Activated CD8-positive, alpha-beta T cell treated with anti-CD3 and anti-CD28 coated beads for 36 hours (primary cell): ENCODE data around the gene HTRA3. TPM values are rescaled to one million over a fixed set of nuclear protein-coding genes. Genes with fewer than 3 reads are reported as not detected.

Experiments
- ATAC-seq: fragments of 200-7000 bp; cut with Tn5 transposase; one replicate; pipeline ENCODE4 v1.10.0; 2021; ENCODE audit warnings: mild to moderate bottlenecking, moderate library complexity
- CTCF ChIA-PET: fragments of 350-600 bp; sonication (Branson Sonifier 250); formaldehyde crosslinking; loops from one replicate; lab custom pipeline; 2021; ENCODE audit warnings: antibody characterized with exemption; lab: Charles Lee
- POLR2A ChIA-PET: fragments of 350-600 bp; sonication (Branson Sonifier 250); formaldehyde crosslinking; loops from one replicate; lab custom pipeline; 2021; ENCODE audit warnings: antibody characterized with exemption; lab: Charles Lee
- DNase-seq: peaks from one replicate; pipeline ENCODE4 v3.0.0-alpha.2; 2020
- H3K27ac Mint-ChIP-seq: one replicate; pipeline ENCODE4 v1.8.0; 2021; ENCODE audit warnings: mild to moderate bottlenecking, mixed read lengths
- H3K27me3 Mint-ChIP-seq: one replicate; pipeline ENCODE4 v1.8.0; 2021; ENCODE audit warnings: mixed read lengths
- H3K36me3 Mint-ChIP-seq: one replicate; pipeline ENCODE4 v1.8.0; 2021; ENCODE audit warnings: low read depth, mixed read lengths
- H3K4me1 Mint-ChIP-seq: one replicate; pipeline ENCODE4 v1.8.0; 2021; ENCODE audit warnings: low read depth, mixed read lengths
- H3K4me3 Mint-ChIP-seq: one replicate; pipeline ENCODE4 v1.8.0; 2021; ENCODE audit warnings: mild to moderate bottlenecking, moderate library complexity, mixed read lengths
- H3K9me3 Mint-ChIP-seq: one replicate; pipeline ENCODE4 v1.8.0; 2021; ENCODE audit warnings: mixed read lengths
- intact Hi-C: fragments of 100-400 bp; cut with micrococcal nuclease; formaldehyde crosslinking; loops from one replicate; pipeline ENCODE4 v1.10.0; 2022
- total RNA-seq, 2 experiments: library from RNA; stranded (reverse); gene quantifications; one replicate each; pipeline ENCODE4 v1.2.3, GENCODE V29; 2021
- TF ChIP-seq, protein P1 (sequence below): fragments of 200-600 bp; IDR thresholded peaks from one replicate; pipeline ENCODE4 v1.8.0; 2022; ENCODE audit warnings: antibody characterized with exemption, mild to moderate bottlenecking

The HTRA3 gene
- total RNA-seq, 2 experiments from 2014 or later, result 0.11 TPM; not detected in 1

DNA sequence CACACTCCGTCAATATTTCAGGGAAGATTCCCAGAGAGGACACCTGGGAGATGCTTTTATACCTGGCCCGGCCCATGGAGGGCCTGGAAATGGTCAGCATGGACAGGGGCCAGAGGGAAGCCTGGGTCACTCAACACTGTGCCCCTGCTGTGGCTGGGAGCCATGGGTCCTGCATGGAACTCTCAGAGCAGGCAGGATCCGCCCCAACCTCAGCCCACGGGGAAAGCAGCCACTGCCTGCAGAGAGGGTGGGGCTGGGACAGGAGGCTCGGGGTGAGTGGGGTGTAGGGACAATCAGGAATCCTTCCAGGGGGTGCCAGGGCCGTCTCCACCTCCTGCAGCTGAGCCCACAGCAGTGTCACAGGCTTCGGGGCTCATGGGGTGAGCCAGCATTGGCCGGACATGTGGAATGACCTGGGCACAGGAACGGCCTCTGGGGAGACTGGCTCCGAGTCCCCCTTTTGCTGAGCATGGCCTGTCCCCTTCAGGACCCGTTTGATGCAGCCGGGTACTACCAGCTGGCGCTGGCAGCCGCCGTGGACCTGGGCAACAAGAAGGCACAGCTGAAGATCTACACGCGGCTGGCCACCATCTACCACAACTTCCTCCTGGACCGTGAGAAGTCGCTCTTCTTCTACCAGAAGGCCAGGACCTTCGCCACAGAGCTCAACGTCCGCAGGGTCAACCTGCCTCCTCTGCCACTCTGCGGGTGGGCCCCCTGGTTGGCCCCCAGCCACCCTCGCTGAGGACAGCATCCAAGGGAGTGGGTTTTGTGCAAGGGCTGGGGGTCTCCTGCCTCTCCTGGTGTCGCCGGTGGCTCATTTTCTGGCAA, 29.1 kb upstream of the HTRA3 start:
- ATAC-seq, result no peak
- intact Hi-C loops, result loop anchor here (5.0 kb wide), 1 partner anchor 162 kb away; no protein-coding TSS in a partner anchor
- peaks cover 2% of the 10 kb centered on the region for H3K36me3 Mint-ChIP-seq

DNA sequence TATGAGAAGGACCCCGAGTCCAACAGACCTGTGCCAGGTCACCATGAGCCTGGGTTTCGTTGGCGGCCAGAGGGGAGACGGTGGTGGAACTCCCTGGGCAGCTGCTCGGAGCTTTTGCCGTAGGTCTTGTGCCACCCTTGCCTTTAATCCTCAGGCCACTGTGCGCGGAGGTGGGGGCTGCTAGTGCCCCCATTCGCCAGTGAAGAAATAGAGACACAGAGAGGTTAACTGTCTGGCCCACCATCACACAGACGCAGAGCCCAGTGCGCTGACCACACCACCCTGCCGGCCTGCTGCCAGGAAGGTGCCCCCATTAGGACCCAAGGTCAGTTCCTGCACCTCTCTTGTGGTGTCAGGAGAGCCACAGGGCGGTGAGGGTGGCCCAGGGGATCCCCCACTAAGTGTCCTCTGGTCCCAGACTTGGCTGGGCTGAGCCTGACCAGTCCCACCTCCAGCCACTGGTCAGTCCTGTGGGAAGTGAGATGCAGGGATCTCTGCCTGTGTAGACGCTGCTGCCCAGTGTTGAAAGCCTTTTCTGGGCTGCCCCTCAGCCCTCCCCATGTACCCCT, 28.3 kb upstream of the HTRA3 start:
- Mint-ChIP-seq H3K27me3 (no peaks in the 10 kb centered on the region), H3K4me3 (no peak overlapping the region), H3K27ac (no peak overlapping the region), H3K4me1 (peaks cover 7% of the 10 kb centered on the region), H3K9me3 (no peaks in the 10 kb centered on the region), H3K36me3 (peaks cover 2% of the 10 kb centered on the region)
- no peak for ATAC-seq
- DNase-seq, result no peak
- TF ChIP-seq, protein P1, sequence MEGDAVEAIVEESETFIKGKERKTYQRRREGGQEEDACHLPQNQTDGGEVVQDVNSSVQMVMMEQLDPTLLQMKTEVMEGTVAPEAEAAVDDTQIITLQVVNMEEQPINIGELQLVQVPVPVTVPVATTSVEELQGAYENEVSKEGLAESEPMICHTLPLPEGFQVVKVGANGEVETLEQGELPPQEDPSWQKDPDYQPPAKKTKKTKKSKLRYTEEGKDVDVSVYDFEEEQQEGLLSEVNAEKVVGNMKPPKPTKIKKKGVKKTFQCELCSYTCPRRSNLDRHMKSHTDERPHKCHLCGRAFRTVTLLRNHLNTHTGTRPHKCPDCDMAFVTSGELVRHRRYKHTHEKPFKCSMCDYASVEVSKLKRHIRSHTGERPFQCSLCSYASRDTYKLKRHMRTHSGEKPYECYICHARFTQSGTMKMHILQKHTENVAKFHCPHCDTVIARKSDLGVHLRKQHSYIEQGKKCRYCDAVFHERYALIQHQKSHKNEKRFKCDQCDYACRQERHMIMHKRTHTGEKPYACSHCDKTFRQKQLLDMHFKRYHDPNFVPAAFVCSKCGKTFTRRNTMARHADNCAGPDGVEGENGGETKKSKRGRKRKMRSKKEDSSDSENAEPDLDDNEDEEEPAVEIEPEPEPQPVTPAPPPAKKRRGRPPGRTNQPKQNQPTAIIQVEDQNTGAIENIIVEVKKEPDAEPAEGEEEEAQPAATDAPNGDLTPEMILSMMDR, result no peak
- ChIA-PET POLR2A (interaction anchor here (1.0 kb wide), 1 partner anchor 156 kb away, joined by 3 read pairs; no protein-coding TSS in a partner anchor), CTCF (interaction anchor here (0.6 to 2.0 kb wide), 15 partner anchors 9 to 228 kb away, joined by 3 to 22 read pairs (median 3); partner anchors contain the start of gene SH3TC1)
- intact Hi-C loops, result loop anchor here (5.0 kb wide), 1 partner anchor 161 kb away; no protein-coding TSS in a partner anchor

More for the DNA sequence above, 29.1 kb upstream of the HTRA3 start:
- H3K4me1 Mint-ChIP-seq, result peaks cover 7% of the 10 kb centered on the region
- H3K9me3 Mint-ChIP-seq, result no peaks in the 10 kb centered on the region
- DNase-seq, result no peak
- ChIA-PET CTCF (interaction anchor here (0.6 to 1.2 kb wide), 5 partner anchors 23 to 229 kb away, joined by 3 read pairs; partner anchors contain the start of gene SH3TC1), POLR2A (no interaction called here)
- H3K27ac Mint-ChIP-seq, result no peak overlapping the region
- no peaks in the 10 kb centered on the region for H3K27me3 Mint-ChIP-seq
- no peak overlapping the region for H3K4me3 Mint-ChIP-seq
- TF ChIP-seq, protein P1, result no peak

DNA sequence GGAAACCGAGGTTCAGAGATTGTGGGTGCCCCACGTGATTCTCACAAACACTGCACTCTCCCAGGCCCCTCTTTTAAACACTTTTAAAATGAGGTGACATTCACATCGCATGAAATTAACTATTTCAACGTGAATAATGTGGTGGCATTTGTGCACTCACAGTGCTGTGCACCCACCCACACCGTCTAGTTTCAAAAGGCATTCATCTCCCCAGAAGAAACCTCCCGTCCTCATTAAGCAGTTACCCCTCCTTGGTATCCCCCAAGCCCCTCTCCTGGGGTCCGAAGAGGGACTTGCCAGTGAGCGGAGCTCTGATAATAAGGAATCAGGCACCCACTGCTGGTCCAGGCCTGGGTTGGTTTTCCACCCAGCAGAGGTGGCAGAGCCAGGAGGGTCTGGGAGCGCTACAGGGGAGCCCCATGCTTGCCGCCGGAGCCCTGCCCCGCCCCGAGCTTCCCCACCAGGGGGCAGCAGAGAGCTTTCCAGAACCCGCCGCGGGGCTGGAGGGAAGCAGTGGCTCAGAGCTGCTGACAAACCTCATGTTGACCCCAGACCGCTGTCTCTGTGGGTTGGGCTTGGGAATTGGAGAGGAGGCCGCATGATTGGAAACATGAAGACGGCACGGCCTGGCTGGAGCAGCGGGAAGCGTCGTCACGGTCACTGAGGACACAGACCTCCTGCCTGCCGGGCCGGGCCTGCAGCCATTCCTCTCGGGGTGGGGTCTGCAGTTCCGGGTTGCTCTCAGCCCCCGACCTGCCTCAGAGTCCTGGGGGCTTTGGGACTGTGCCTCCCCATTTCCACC, 27.5 kb upstream of the HTRA3 start:
- ChIA-PET CTCF (interaction anchor here (0.6 to 2.0 kb wide), 27 partner anchors 9 to 251 kb away, joined by 3 to 22 read pairs (median 3); partner anchors contain the start of genes ABLIM2 and SH3TC1), POLR2A (interaction anchor here (0.6 to 1.6 kb wide), 6 partner anchors 74 to 250 kb away, joined by 3 read pairs; partner anchors contain the start of genes ACOX3 and TRMT44)
- DNase-seq, result peak; percentile 88
- peak; percentile 92 for ATAC-seq
- Mint-ChIP-seq H3K36me3 (peaks cover 2% of the 10 kb centered on the region), H3K4me3 (no peak overlapping the region), H3K27me3 (no peaks in the 10 kb centered on the region), H3K4me1 (peaks cover 7% of the 10 kb centered on the region), H3K9me3 (no peaks in the 10 kb centered on the region), H3K27ac (no peak overlapping the region)
- intact Hi-C loops, result loop anchor here (5.0 kb wide), 1 partner anchor 160 kb away; no protein-coding TSS in a partner anchor
- TF ChIP-seq, protein P1, result peak; percentile 94

DNA sequence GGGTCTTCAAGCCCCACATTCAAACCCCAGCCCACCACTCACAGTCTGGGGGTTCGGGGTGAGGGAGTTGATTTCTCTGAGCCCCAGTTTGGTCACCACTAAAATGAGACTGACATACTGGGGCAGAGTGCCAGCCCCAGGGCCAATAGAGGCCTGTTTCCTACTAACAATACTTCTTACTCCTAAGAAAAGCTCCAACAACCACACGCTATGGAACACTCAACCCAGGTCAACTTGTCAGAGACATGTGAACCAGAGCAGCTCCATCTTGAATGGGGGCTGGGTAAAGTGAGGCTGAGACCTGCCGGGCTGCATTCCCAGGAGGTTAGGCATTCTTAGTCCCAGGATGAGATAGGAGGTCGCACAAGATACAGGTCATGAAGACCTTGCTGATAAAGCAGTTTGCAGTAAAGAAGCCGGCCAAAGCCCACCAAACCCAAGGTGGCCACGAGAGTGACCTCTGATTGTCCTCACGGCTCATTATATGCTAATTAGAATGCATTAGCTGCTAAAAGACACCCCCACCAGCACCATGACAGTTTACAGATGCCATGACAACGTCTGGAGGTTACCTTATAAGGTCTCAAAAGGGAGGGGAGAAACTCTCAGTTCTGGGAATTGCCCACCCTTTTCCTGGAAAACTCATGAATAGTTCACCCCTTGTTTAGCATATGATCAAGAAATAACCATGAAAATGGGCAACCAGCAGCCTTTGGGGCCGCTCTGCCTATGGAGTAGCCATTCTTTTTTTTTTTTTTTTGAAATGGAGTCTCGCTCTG, 26.6 kb upstream of the HTRA3 start:
- intact Hi-C loops, result loop anchor here (5.0 kb wide), 1 partner anchor 159 kb away; no protein-coding TSS in a partner anchor
- peaks cover 7% of the 10 kb centered on the region for H3K4me1 Mint-ChIP-seq
- H3K27me3 Mint-ChIP-seq, result no peaks in the 10 kb centered on the region
- no peak overlapping the region for H3K4me3 Mint-ChIP-seq
- TF ChIP-seq, protein P1, result no peak
- no peaks in the 10 kb centered on the region for H3K9me3 Mint-ChIP-seq
- DNase-seq, result no peak
- POLR2A ChIA-PET, result interaction anchor here (0.6 to 1.6 kb wide), 4 partner anchors 75 to 229 kb away, joined by 3 read pairs; partner anchors contain the start of genes ACOX3 and TRMT44
- peaks cover 2% of the 10 kb centered on the region for H3K36me3 Mint-ChIP-seq
- H3K27ac Mint-ChIP-seq, result no peak overlapping the region
- ATAC-seq, result no peak
- CTCF ChIA-PET, result interaction anchor here (0.6 to 2.0 kb wide), 22 partner anchors 8 to 250 kb away, joined by 3 to 22 read pairs (median 5); partner anchors contain the start of genes ABLIM2 and SH3TC1
